Measurements from ENCODE around the gene SUZ12.
"Not testable (repeated sequence)": the region's sequence is repeated elsewhere in the genome, so short reads cannot be mapped to it uniquely, and the experiment has no call there.

Gene SUZ12

GRCh38 chr17:31942396-31942795 lies 5.6 kb downstream of the SUZ12 start:
- peak in 1 of 10 donors; percentile 66 for DNase-seq
- intact Hi-C loops (cut with DNase I) = not testable (repeated sequence)

GRCh38 chr17:31951953-31952352 lies 15.1 kb downstream of the SUZ12 start:
- intact Hi-C loops (cut with DNase I) = loop anchor here (5.0 kb wide), 1 partner anchor 325 kb away; no protein-coding TSS in a partner anchor
- not testable (repeated sequence) for DNase-seq

- intact Hi-C loops (cut with DNase I); DNase-seq: not testable (repeated sequence)
Observed at GRCh38 chr17:31964131-31964530, 27.3 kb downstream of the SUZ12 start.

- no peak for DNase-seq
Observed at GRCh38 chr17:31967648-31968047, 30.8 kb downstream of the SUZ12 start.

GRCh38 chr17:31970416-31970815 lies 33.6 kb downstream of the SUZ12 start:
- DNase-seq; intact Hi-C loops (cut with DNase I): not testable (repeated sequence)

More at GRCh38 chr17:31967648-31968047, 30.8 kb downstream of the SUZ12 start:
- intact Hi-C loops (cut with DNase I) = no loop called here

GRCh38 chr17:31974269-31975071 lies 37.7 kb downstream of the SUZ12 start:
- intact Hi-C loops (cut with DNase I); DNase-seq: not testable (repeated sequence)

GRCh38 chr17:31975391-31975790 lies 38.6 kb downstream of the SUZ12 start:
- intact Hi-C loops (cut with DNase I); DNase-seq: not testable (repeated sequence)

- intact Hi-C loops (cut with DNase I); DNase-seq: not testable (repeated sequence)
Observed at GRCh38 chr17:31991821-31992220, 55.0 kb downstream of the SUZ12 start.

- no peak for DNase-seq
- intact Hi-C loops (cut with DNase I) = no loop called here
Observed at GRCh38 chr17:31997005-31997404, 60.2 kb downstream of the SUZ12 start.

GRCh38 chr17:32006957-32007462 lies 70.2 kb downstream of the SUZ12 start, which contains the start of gene LRRC37B:
Gene LRRC37B, plus strand, starts transcription at chr17:32007383. Its CDS starts 14,010 bp downstream, at chr17:32021393.
- intact Hi-C loops (cut with DNase I) = loop anchor here (5.0 kb wide), 1 partner anchor 135 kb away; the partner anchor contains the start of gene RHOT1
- DNase-seq = peak; percentile 79 to 98 (median 88)

GRCh38 chr17:32007463-32008298 lies 70.9 kb downstream of the SUZ12 start:
- DNase-seq = peak in 8 of 10 donors; percentile 29 to 91 (median 50)
- intact Hi-C loops (cut with DNase I) = loop anchor here (5.0 kb wide), 1 partner anchor 135 kb away; the partner anchor contains the start of gene RHOT1

GRCh38 chr17:32009262-32009542 lies 72.4 kb downstream of the SUZ12 start:
- DNase-seq = peak in 1 of 10 donors; percentile 22
- intact Hi-C loops (cut with DNase I) = loop anchor here (5.0 kb wide), 1 partner anchor 133 kb away; the partner anchor contains the start of gene RHOT1

GRCh38 chr17:32010114-32010513 lies 73.3 kb downstream of the SUZ12 start:
- DNase-seq = no peak
- intact Hi-C loops (cut with DNase I) = no loop called here

GRCh38 chr17:32015245-32016013 lies 78.6 kb downstream of the SUZ12 start:
- DNase-seq = no peak
- intact Hi-C loops (cut with DNase I) = no loop called here

- intact Hi-C loops (cut with DNase I) = no loop called here
- DNase-seq = no peak
Observed at GRCh38 chr17:32016231-32016630, 79.4 kb downstream of the SUZ12 start.

- no peak for DNase-seq
- intact Hi-C loops (cut with DNase I) = no loop called here
Observed at GRCh38 chr17:32019228-32019627, 82.4 kb downstream of the SUZ12 start.

- no peak for DNase-seq
- intact Hi-C loops (cut with DNase I) = no loop called here
Observed at GRCh38 chr17:32020943-32021614, 84.3 kb downstream of the SUZ12 start.

- intact Hi-C loops (cut with DNase I) = no loop called here
- no peak for DNase-seq
Observed at GRCh38 chr17:32021615-32021955, 84.8 kb downstream of the SUZ12 start.

- intact Hi-C loops (cut with DNase I); DNase-seq: not testable (repeated sequence)
Observed at GRCh38 chr17:32022554-32022953, 85.7 kb downstream of the SUZ12 start.

GRCh38 chr17:32027271-32027670 lies 90.5 kb downstream of the SUZ12 start:
- intact Hi-C loops (cut with DNase I); DNase-seq: not testable (repeated sequence)

All from posterior cingulate gyrus (tissue), 11 donors.